WTC11 (cell line): ENCODE results near the gene TBX2. TPM values are rescaled to one million over a fixed set of nuclear protein-coding genes. Genes with fewer than 3 reads are reported as not detected.

Experiments
- ATAC-seq: fragments of 200-7000 bp; cut with Tn5 transposase; 2 replicates; pipeline ENCODE4 v1.10.0; 2021; ENCODE audit warnings: mild to moderate bottlenecking, moderate library complexity
- CTCF ChIA-PET: fragments of 300-600 bp; sonication (Branson Sonifier 250); formaldehyde crosslinking; loops from one replicate; lab custom pipeline; 2021; ENCODE audit warnings: antibody characterized with exemption; lab: Charles Lee
- POLR2A ChIA-PET: fragments of 350-600 bp; sonication (Branson Sonifier 250); formaldehyde crosslinking; loops from one replicate; lab custom pipeline; 2021; ENCODE audit warnings: antibody characterized with exemption; lab: Charles Lee
- DNase-seq: peaks from one replicate; pipeline ENCODE4 v3.0.0; 2021; ENCODE audit warnings: low spot score
- H3K27ac Mint-ChIP-seq: 2 replicates; pipeline ENCODE4 v1.8.0; 2021; ENCODE audit warnings: mixed read lengths
- H3K27me3 Mint-ChIP-seq: 2 replicates; pipeline ENCODE4 v1.8.0; 2021; ENCODE audit warnings: low read depth, mild to moderate bottlenecking, moderate library complexity, mixed read lengths
- H3K36me3 Mint-ChIP-seq: 2 replicates; pipeline ENCODE4 v1.8.0; 2021; ENCODE audit warnings: mixed read lengths
- H3K4me1 Mint-ChIP-seq: 2 replicates; pipeline ENCODE4 v1.8.0; 2022; ENCODE audit warnings: mixed read lengths
- H3K4me3 Mint-ChIP-seq: 2 replicates; pipeline ENCODE4 v1.8.0; 2021; ENCODE audit warnings: mild to moderate bottlenecking, moderate library complexity, mixed read lengths
- H3K9me3 Mint-ChIP-seq: 2 replicates; pipeline ENCODE4 v1.8.0; 2021; ENCODE audit warnings: mixed read lengths
- CBFB ChIP-seq: sonication (generic); formaldehyde crosslinking; IDR thresholded peaks from 2 replicates; pipeline ENCODE4 v1.8.1; 2022; ENCODE audit warnings: mild to moderate bottlenecking, low read depth, missing genetic modification reagents
- CREB1 ChIP-seq: sonication (generic); formaldehyde crosslinking; IDR thresholded peaks from 2 replicates; pipeline ENCODE4 v1.8.0; 2023; ENCODE audit warnings: mild to moderate bottlenecking, missing genetic modification reagents
- EMX1 ChIP-seq: fragments of 250-450 bp; sonication (Bioruptor Pico); IDR thresholded peaks from 2 replicates; pipeline ENCODE4 v1.8.0; 2021; ENCODE audit warnings: mild to moderate bottlenecking
- FOXJ3 ChIP-seq: sonication (generic); formaldehyde crosslinking; IDR thresholded peaks from 2 replicates; pipeline ENCODE4 v1.9.0; 2021; ENCODE audit warnings: missing genetic modification reagents, mild to moderate bottlenecking, borderline replicate concordance
- FOXP1 ChIP-seq: sonication (generic); formaldehyde crosslinking; IDR thresholded peaks from 2 replicates; pipeline ENCODE4 v1.8.0; 2022; ENCODE audit warnings: missing genetic modification reagents, mild to moderate bottlenecking, moderate library complexity, borderline replicate concordance
- GABPB1 ChIP-seq: sonication (generic); formaldehyde crosslinking; IDR thresholded peaks from 2 replicates; pipeline ENCODE4 v1.8.1; 2023; ENCODE audit warnings: mild to moderate bottlenecking, missing genetic modification reagents
- HMGA2 ChIP-seq: fragments of 250-450 bp; sonication (Bioruptor Pico); IDR thresholded peaks from 2 replicates; pipeline ENCODE4 v1.4.0; 2021; ENCODE audit warnings: mild to moderate bottlenecking, moderate library complexity
- RELA ChIP-seq: sonication (generic); formaldehyde crosslinking; IDR thresholded peaks from 2 replicates; pipeline ENCODE4 v1.8.1; 2022; ENCODE audit warnings: missing genetic modification reagents, mild to moderate bottlenecking, borderline replicate concordance
- TP53 ChIP-seq: sonication (generic); formaldehyde crosslinking; IDR thresholded peaks from 2 replicates; pipeline ENCODE4 v1.8.1; 2023; ENCODE audit warnings: mild to moderate bottlenecking, missing genetic modification reagents
- ZNF138 ChIP-seq: sonication (generic); formaldehyde crosslinking; conservative IDR thresholded peaks from 2 replicates; pipeline ENCODE4 v1.8.1; 2022; ENCODE audit warnings: mild to moderate bottlenecking, moderate library complexity, missing genetic modification reagents
- ZNF263 ChIP-seq: sonication (generic); formaldehyde crosslinking; IDR thresholded peaks from 2 replicates; pipeline ENCODE4 v1.8.1; 2022; ENCODE audit warnings: low read depth, mild to moderate bottlenecking, moderate library complexity, missing genetic modification reagents
- ZNF317 ChIP-seq: sonication (generic); formaldehyde crosslinking; IDR thresholded peaks from 2 replicates; pipeline ENCODE4 v1.8.1; 2023; ENCODE audit warnings: low read depth, mild to moderate bottlenecking, moderate library complexity, missing genetic modification reagents, borderline replicate concordance
- ZNF671 ChIP-seq: fragments of 250-450 bp; sonication (Bioruptor Pico); IDR thresholded peaks from 2 replicates; pipeline ENCODE4 v1.8.0; 2021; ENCODE audit warnings: mild to moderate bottlenecking
- total RNA-seq: library from RNA; stranded (reverse); gene quantifications from 3 replicates; pipeline ENCODE4 v1.2.3, GENCODE V29; 2021
- TF ChIP-seq, protein P1 (sequence below): sonication (generic); formaldehyde crosslinking; IDR thresholded peaks from 2 replicates; pipeline ENCODE4 v1.8.1; 2023; ENCODE audit warnings: mild to moderate bottlenecking, missing genetic modification reagents, borderline replicate concordance
- TF ChIP-seq, protein P2 (sequence below): sonication (generic); formaldehyde crosslinking; IDR thresholded peaks from 2 replicates; pipeline ENCODE4 v1.8.0; 2022; ENCODE audit warnings: mild to moderate bottlenecking, missing genetic modification reagents
- TF ChIP-seq, protein P3 (sequence below): sonication (generic); formaldehyde crosslinking; IDR thresholded peaks from 2 replicates; pipeline ENCODE4 v1.8.0; 2023; ENCODE audit warnings: missing genetic modification reagents
- TF ChIP-seq, protein P4 (sequence below): sonication (generic); formaldehyde crosslinking; IDR thresholded peaks from 2 replicates; pipeline ENCODE4 v1.8.1; 2023; ENCODE audit warnings: mild to moderate bottlenecking, missing genetic modification reagents, moderate library complexity
- TF ChIP-seq, protein P5 (sequence below): fragments of 250-450 bp; sonication (Bioruptor Pico); conservative IDR thresholded peaks from 2 replicates; pipeline ENCODE4 v1.9.0; 2021; ENCODE audit warnings: mild to moderate bottlenecking
- TF ChIP-seq, protein P6 (sequence below): sonication (generic); formaldehyde crosslinking; IDR thresholded peaks from 2 replicates; pipeline ENCODE4 v1.8.1; 2023; ENCODE audit warnings: mild to moderate bottlenecking, moderate library complexity, missing genetic modification reagents
- TF ChIP-seq, protein P7 (sequence below): fragments of 250-450 bp; sonication (Bioruptor Pico); IDR thresholded peaks from 2 replicates; pipeline ENCODE4 v1.9.0; 2021; ENCODE audit warnings: mild to moderate bottlenecking

TBX2 gene
- total RNA-seq, 1 experiment from 2014 or later = 0.09 TPM

DNA sequence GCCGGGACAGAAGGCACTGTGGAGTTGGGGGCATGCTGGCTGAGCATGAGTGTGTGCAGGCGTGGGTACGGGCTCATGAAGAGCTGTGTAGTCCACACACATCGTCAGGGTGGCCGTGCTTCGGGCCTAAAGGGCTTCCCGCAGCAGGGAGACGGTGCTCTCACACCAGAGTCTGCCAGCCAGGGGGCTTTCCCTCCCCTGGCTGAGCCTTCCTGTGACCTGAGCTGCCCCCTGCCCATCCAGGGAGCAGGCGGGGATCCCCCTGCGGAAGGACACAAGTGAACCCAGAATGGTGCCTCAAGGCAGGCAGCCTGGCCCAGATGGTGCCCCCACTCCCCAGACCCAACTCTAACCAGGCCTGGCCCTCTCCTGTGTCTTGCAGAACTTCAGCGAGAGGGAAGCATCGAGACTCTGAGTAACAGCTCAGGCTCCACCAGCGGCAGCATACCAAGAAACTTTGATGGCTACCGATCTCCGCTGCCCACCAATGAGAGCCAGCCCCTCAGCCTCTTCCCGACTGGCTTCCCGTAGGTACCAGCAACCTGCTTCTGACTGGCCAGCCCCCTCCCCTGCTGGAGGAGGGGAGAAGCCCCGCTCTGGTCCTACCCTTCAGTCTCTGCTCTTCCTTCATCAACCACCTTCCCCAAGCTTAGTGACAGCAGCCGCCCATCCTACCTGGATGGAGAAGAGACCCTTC is 7.9 kb upstream of the TBX2 start:
- Mint-ChIP-seq H3K4me1 (peaks cover 6% of the 10 kb centered on the region), H3K27me3 (peaks cover 55% of the 10 kb centered on the region), H3K36me3 (no peaks in the 10 kb centered on the region), H3K4me3 (no peak overlapping the region), H3K27ac (no peak overlapping the region), H3K9me3 (no peaks in the 10 kb centered on the region)
- ChIA-PET POLR2A (interaction anchor here (0.6 kb wide), 1 partner anchor 514 kb away, joined by 3 read pairs; no protein-coding TSS in a partner anchor), CTCF (interaction anchor here (0.7 to 1.6 kb wide), 3 partner anchors 326 to 420 kb away, joined by 3 to 6 read pairs (median 4); no protein-coding TSS in a partner anchor)
- TF ChIP-seq ZNF317 (CRISPR knock-in tag) (no peak), FOXP1 (CRISPR knock-in tag) (no peak), HMGA2 (no peak), RELA (CRISPR knock-in tag) (no peak), ZNF138 (no peak), FOXJ3 (no peak), CBFB (CRISPR knock-in tag) (no peak), CREB1 (CRISPR knock-in tag) (no peak), TP53 (no peak)
- TF ChIP-seq, protein P1, sequence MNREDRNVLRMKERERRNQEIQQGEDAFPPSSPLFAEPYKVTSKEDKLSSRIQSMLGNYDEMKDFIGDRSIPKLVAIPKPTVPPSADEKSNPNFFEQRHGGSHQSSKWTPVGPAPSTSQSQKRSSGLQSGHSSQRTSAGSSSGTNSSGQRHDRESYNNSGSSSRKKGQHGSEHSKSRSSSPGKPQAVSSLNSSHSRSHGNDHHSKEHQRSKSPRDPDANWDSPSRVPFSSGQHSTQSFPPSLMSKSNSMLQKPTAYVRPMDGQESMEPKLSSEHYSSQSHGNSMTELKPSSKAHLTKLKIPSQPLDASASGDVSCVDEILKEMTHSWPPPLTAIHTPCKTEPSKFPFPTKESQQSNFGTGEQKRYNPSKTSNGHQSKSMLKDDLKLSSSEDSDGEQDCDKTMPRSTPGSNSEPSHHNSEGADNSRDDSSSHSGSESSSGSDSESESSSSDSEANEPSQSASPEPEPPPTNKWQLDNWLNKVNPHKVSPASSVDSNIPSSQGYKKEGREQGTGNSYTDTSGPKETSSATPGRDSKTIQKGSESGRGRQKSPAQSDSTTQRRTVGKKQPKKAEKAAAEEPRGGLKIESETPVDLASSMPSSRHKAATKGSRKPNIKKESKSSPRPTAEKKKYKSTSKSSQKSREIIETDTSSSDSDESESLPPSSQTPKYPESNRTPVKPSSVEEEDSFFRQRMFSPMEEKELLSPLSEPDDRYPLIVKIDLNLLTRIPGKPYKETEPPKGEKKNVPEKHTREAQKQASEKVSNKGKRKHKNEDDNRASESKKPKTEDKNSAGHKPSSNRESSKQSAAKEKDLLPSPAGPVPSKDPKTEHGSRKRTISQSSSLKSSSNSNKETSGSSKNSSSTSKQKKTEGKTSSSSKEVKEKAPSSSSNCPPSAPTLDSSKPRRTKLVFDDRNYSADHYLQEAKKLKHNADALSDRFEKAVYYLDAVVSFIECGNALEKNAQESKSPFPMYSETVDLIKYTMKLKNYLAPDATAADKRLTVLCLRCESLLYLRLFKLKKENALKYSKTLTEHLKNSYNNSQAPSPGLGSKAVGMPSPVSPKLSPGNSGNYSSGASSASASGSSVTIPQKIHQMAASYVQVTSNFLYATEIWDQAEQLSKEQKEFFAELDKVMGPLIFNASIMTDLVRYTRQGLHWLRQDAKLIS (CRISPR knock-in tag) = no peak
- TF ChIP-seq, protein P2, sequence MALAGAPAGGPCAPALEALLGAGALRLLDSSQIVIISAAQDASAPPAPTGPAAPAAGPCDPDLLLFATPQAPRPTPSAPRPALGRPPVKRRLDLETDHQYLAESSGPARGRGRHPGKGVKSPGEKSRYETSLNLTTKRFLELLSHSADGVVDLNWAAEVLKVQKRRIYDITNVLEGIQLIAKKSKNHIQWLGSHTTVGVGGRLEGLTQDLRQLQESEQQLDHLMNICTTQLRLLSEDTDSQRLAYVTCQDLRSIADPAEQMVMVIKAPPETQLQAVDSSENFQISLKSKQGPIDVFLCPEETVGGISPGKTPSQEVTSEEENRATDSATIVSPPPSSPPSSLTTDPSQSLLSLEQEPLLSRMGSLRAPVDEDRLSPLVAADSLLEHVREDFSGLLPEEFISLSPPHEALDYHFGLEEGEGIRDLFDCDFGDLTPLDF (CRISPR knock-in tag) = no peak
- TF ChIP-seq, protein P3, sequence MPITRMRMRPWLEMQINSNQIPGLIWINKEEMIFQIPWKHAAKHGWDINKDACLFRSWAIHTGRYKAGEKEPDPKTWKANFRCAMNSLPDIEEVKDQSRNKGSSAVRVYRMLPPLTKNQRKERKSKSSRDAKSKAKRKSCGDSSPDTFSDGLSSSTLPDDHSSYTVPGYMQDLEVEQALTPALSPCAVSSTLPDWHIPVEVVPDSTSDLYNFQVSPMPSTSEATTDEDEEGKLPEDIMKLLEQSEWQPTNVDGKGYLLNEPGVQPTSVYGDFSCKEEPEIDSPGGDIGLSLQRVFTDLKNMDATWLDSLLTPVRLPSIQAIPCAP (CRISPR knock-in tag) = no peak
- TF ChIP-seq, protein P4, sequence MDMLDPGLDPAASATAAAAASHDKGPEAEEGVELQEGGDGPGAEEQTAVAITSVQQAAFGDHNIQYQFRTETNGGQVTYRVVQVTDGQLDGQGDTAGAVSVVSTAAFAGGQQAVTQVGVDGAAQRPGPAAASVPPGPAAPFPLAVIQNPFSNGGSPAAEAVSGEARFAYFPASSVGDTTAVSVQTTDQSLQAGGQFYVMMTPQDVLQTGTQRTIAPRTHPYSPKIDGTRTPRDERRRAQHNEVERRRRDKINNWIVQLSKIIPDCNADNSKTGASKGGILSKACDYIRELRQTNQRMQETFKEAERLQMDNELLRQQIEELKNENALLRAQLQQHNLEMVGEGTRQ (CRISPR knock-in tag) = no peak
- no peak for DNase-seq
- no peak for ATAC-seq

DNA sequence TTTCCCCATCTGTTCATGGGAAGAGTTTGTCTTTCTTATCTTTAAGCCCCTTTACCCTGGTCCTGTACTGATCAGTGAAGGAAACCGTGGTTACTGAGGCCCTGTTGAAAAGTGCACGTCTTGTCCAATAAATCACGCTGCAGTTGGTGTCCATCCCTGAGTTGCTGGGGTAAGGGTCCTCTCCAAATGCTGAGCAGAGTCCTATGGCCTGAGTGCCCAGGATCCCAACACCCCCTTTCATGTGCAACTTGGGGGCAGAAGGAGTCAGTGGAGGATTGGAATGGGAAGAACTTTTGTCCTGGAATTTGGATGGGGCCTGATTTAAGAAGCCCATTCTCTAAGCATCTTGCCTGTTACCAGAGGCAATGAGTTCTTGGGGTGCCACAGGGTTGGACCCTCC is 7.0 kb upstream of the TBX2 start:
- POLR2A ChIA-PET = interaction anchor here (0.5 kb wide), 1 partner anchor 319 kb away, joined by 5 read pairs; no protein-coding TSS in a partner anchor
- no peaks in the 10 kb centered on the region for H3K9me3 Mint-ChIP-seq
- ATAC-seq (no peak), DNase-seq (no peak)
- H3K36me3 Mint-ChIP-seq = no peaks in the 10 kb centered on the region
- H3K4me3 Mint-ChIP-seq = no peak overlapping the region
- peaks cover 62% of the 10 kb centered on the region for H3K27me3 Mint-ChIP-seq
- CTCF ChIA-PET = interaction anchor here (1.3 to 1.8 kb wide), 2 partner anchors 19 to 41 kb away, joined by 3 to 6 read pairs; no protein-coding TSS in a partner anchor
- H3K4me1 Mint-ChIP-seq = peaks cover 6% of the 10 kb centered on the region
- no peak overlapping the region for H3K27ac Mint-ChIP-seq
- TF ChIP-seq GABPB1 (CRISPR knock-in tag) (no peak), ZNF263 (CRISPR knock-in tag) (no peak), CREB1 (CRISPR knock-in tag) (no peak), ZNF671 (CRISPR knock-in tag) (no peak), EMX1 (CRISPR knock-in tag) (no peak), HMGA2 (no peak)
- TF ChIP-seq, protein P5, sequence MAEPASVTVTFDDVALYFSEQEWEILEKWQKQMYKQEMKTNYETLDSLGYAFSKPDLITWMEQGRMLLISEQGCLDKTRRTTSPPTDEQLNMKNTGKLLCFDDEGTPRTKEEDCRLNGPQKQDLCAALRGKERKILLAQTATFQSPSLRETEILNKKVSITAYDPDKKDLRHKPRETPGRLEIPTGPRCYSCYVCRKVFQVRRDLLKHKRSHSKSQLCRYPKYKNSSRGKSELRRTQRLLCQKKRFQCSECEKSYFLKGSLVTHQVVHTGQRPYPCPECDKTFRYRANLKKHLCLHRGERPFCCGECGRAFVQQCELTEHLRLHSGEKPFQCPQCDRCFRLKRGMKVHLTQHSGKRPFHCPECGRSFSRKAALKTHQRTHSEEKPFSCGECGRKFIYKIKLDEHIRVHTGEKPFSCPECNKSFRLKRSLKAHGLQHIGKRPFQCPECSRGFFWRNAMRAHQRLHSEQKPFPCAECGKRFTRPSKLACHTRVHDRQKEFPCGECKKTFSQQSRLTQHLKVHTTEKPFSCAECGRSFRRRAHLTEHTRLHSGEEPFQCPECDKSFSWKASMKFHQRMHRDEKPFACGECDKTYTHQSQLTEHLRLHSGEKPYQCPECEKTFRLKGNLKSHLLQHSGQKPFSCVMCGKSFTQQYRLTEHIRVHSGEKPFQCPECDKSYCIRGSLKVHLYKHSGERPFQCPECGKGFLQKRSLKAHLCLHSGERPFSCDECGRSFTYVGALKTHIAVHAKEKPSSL (CRISPR knock-in tag) = no peak
- TF ChIP-seq, protein P6, sequence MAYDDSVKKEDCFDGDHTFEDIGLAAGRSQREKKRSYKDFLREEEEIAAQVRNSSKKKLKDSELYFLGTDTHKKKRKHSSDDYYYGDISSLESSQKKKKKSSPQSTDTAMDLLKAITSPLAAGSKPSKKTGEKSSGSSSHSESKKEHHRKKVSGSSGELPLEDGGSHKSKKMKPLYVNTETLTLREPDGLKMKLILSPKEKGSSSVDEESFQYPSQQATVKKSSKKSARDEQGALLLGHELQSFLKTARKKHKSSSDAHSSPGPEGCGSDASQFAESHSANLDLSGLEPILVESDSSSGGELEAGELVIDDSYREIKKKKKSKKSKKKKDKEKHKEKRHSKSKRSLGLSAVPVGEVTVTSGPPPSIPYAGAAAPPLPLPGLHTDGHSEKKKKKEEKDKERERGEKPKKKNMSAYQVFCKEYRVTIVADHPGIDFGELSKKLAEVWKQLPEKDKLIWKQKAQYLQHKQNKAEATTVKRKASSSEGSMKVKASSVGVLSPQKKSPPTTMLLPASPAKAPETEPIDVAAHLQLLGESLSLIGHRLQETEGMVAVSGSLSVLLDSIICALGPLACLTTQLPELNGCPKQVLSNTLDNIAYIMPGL = no peak
- TF ChIP-seq, protein P7, sequence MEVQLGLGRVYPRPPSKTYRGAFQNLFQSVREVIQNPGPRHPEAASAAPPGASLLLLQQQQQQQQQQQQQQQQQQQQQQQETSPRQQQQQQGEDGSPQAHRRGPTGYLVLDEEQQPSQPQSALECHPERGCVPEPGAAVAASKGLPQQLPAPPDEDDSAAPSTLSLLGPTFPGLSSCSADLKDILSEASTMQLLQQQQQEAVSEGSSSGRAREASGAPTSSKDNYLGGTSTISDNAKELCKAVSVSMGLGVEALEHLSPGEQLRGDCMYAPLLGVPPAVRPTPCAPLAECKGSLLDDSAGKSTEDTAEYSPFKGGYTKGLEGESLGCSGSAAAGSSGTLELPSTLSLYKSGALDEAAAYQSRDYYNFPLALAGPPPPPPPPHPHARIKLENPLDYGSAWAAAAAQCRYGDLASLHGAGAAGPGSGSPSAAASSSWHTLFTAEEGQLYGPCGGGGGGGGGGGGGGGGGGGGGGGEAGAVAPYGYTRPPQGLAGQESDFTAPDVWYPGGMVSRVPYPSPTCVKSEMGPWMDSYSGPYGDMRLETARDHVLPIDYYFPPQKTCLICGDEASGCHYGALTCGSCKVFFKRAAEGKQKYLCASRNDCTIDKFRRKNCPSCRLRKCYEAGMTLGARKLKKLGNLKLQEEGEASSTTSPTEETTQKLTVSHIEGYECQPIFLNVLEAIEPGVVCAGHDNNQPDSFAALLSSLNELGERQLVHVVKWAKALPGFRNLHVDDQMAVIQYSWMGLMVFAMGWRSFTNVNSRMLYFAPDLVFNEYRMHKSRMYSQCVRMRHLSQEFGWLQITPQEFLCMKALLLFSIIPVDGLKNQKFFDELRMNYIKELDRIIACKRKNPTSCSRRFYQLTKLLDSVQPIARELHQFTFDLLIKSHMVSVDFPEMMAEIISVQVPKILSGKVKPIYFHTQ (CRISPR knock-in tag) = no peak
